Stimulated activated CD8-positive, alpha-beta memory T cell treated with anti-CD3 and anti-CD28 coated beads, Interleukin-15, amount 100 ng/mL, for 48 hours (primary cell): Measurements from ENCODE around the gene PLPP7.

Source experiments
- DNase-seq, 2 donors: peaks; one replicate each; pipeline ENCODE4 v3.0.0-alpha.2; 2020; ENCODE audit warnings: low read depth in 2 of 2

The PLPP7 gene

DNA sequence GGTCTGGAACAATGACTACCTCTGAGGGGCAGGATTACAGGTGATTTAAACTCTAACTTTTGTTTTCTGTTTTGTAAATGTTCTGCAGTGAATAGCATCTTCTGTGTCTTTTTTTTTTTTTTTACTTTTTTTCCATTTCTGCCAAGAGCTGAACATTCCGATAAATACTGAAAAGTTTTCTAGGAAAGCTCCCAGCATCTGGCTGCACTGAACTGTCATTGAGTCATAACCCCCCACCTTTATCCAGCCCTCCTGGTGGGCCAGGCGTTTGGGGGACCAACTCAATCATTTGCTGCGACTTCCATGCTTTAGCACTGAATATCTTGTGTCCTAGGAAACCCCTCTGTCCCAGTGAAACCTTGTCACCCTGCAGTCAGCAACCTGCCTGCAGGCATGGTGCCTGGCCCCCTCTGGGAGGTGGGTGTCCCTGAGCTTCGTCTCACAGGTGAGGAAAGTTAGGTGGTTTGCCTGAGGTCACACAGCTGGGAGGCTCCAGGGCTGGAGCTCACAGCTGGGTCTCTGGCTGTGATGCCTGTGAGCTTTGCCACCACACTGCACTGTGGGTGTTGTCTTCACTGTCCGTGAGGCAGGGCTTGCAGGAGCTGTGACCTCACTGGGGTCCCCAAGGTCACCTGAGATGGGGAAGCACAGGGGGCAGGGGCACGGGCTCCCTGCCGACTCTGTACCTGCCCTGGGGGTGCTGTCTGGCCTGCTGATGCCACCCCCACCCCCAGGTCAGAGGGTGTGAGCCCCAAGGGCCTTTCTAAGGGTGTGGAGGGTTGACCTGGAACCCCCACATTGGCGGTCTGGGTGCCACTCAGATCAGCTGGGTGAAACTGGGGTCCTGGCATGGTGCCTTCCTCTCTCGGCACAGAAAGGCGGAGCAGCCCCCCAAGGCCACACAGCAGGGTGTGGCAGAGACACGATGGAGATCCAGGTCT lies 14.1 kb downstream of the PLPP7 start:
- no peak for DNase-seq

DNA sequence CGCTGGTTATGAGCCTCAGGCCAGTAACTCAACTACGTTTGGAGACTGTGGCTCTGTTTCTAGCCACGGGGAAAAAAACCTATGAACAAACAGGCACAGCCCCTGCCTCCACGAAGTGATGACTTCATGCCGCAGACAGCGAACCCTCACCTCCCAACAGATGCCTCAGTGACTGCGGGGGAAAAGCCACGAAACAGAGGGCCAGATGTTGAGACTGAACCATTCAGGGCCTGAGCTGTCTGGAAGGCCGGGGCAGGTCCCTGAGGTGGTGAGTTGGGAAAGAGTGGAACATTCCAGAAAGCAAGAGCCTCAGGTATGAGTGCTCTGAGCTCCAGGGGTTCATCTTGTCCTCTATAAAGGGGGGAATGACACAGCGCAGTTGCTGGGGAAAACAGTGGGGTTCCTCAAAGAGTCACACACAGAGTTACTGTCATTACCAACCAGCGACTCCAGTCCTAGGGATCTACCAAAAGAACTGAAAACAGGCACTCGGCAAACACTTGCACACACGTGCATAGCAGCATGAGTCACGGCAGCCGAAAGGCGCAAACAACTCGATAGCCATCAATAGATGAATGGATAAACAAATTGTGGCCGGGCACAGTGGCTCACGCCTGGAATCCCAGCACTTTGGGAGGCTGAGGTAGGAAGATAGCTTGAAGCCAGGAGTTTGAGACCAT lies 15.3 kb downstream of the PLPP7 start:
- no peak for DNase-seq

DNA sequence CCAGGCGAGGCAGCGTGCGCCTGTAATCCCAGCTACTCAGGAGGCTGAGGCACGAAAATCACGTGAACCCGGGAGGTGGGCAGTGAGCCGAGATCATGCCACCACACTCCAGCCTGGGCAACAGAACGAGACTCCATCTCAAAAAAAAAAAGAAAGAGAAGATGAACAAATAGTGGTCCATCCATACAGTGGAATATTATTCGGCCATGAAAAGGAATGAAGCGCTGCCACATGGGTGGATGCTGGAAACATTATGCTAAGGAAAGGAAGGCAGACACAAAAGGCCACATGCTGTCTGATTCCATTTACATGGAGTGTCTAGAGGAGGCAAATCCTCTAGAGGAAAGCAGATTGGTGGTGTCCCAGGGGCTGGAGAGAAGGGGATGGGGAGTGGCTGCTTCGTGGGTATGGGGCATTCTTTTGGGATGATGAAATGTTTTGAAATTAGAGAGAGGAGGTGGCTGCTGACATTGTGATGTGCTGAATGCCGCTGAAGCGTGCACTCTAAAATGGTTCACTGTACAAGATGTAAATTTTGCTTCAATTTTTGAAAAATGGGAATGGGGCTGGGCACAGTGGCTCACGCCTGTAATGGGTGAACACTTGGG lies 17.0 kb downstream of the PLPP7 start:
- no peak for DNase-seq

DNA sequence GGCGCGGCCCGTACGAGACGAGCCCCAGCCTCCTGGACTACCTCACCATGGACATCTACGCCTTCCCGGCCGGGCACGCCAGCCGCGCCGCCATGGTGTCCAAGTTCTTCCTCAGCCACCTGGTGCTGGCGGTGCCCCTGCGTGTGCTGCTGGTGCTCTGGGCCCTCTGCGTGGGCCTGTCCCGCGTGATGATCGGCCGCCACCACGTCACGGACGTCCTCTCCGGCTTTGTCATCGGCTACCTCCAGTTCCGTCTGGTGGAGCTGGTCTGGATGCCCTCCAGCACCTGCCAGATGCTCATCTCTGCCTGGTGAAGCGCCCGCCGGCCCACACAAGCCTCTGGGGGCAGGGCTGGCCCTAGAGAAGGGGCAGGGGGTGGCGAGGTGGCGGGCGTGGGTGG lies 18.5 kb downstream of the PLPP7 start:
- no peak for DNase-seq

DNA sequence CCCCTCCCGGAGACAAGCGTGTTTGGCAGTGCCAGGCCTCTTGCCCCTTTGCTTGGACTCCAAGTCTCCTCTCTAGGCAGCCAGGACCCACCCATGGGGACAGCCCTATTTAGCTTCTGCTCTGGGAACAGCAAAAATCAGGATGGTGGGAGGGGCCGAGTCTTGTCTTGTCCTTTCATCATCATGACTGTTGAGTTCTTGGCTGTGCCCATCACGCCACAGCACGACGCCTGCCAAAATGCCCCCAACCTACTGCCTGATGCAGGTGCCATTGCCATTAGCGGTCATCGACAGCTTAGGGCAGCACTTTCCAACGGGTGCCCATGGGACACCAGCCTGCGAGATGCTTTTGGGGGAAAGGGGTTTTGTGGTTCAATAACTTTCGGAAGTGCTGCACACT lies 18.9 kb downstream of the PLPP7 start:
- DNase-seq, result no peak

DNA sequence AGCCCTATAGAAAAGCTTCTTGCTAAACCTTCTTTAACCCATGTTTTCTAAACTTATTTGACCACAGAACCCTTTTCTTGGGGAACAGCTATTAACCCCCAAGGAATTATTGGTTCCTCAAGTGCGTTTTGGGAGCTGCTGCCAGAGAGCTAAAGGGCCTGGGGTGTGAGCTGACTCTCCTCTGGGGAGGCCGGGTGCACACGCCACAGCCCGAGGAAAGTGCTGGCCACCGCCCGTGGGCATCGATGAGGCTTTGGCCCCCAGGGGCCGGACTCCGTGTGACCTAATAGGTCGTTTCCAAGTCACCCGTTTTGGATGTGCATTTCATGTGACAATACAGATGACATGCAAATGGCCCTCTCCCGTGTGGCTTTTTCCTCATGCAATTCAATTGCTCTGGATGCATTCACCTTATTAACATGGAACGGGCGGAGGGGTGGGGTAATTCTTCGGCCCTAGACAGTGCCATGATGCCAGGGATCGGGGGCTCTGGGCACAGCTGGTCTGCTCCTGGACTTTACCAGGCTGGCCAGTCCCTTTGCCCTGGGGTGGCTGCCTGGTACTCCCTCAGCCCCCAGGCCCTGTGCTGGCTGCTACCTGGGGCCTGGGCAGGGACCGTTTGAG lies 19.5 kb downstream of the PLPP7 start:
- no peak for DNase-seq

DNA sequence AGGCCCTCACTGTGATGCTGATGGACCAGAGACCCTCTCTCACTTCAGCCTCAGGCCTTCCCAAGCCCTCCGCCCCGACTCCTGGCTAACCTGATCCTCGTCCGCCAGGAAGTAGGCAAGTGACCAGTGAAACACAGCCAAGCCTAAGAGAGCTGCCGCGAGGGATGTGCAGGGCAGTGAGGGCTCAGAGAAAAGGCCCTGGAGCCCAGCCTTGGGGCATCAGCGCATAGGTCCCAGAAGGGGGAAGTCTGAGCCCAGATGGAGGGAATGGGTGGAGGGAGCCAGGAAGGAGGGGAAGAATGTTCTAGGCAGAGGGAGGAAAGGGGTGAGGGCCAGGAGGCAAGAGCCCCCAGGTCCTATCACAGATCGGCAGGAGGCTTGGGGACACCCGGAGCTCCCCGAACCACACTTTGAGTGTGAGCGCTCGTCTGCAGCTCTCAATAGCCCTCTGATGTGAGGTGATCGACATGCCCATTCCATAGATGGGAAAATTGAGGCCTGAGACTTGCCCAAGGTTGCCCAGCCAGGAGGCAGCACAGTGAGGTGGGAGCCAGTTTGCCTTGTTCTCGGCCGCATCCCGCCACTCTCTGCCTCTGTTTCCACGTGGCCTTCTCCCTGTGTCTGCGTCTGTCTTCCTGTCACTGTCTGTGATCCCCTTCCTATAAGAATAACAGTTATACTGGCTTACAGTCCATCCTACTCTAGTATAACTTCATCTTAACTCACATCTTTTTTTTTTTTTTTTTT lies 20.2 kb downstream of the PLPP7 start:
- DNase-seq, result no peak

DNA sequence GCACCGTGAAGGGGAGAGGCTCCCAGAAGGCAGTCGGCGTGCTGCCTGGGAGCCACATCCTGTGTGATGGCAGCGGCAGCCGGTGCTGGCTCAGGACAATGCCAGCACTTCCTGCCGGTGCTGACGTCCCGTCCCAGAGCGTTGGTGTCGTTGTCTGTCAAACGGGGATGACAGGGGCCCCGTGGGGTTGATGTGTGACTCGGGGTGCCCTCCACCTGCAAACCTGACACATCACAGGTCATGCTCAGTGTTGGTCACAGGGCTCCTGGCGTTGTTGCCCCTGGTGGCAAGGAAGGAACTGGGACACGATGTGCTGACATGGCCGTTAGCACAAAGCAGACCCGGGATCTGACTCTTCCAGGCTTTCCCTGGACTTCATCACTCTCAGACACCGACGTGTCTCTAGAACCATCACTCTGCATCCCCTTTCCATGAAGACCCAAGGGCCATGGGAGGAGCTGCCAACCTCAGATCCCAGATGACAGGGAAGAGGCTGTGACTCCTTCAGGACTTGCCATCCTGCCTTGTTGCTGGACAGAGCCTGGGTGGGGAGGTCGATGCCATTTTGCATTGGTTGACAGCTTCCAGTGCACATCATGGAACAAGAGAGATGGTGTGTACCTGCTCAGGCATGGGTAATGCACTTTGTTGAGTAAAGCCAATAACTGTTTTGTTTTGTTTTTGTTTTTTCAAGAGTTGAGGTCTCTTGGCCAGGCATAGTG lies 21.5 kb downstream of the PLPP7 start:
- peak; percentile 35 to 52 for DNase-seq

DNA sequence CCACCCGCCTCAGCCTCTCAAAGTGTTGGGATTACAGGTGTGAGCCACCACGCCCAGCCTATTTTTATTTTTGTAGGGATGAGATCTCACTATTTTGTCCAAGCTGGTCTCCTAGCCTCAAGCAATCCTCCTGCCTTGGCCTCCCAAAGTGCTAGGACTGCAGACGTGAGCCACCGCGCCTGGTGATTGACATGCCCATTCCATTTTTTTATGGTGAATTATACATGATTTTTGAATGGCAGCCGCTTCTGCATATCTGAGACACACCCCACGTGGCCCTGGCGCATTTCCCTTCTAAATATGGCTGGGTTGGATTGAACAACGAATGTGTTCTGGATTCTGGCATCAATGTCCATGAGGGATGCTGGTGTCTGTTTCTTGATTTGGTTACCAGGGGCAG lies 22.7 kb downstream of the PLPP7 start:
- DNase-seq, result no peak

DNA sequence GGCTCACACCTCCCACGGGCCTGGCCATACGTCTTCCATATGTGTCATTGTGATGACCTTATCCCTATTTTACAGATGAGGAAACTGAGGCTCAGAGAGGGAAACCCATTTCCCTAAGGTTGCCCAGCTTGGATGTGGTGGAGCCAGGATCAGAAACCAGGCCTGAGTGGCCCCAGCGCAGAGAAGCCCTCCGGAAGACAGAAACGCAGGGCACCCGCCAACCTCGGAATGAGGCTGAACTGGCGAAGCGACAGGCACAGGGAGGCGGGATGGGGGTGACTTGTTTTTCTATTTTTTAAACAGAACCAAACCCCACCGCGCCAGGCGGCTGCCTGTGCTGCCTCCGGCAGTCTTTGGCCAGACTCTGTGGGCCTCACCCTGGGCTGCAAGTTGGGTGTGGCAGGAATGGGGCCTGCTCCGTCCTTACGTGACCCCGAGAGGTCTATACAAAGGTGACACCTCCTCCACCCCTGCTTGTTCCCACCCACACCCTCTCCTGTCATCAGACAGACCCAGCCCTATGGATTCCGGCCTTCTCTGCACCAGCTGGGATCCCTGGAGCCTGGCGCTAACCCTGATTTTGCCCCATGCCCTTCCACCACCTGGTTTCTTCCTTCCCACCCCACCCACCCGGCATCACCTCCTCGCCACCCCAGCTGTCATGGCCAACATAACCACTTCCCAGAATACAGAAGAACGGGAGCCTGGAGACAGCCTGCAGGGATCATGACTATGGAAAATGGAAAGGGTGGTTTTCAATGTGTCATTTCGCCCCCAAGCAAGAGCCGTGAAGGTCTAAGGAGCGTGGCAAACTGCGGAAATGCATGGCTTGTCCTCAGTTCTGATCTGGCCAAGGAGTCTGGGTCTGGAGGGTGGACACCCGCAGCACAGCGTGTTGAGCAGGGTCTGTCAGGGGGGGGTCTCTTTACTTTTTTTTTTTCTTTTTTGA lies 23.6 kb downstream of the PLPP7 start:
- DNase-seq, result no peak

DNA sequence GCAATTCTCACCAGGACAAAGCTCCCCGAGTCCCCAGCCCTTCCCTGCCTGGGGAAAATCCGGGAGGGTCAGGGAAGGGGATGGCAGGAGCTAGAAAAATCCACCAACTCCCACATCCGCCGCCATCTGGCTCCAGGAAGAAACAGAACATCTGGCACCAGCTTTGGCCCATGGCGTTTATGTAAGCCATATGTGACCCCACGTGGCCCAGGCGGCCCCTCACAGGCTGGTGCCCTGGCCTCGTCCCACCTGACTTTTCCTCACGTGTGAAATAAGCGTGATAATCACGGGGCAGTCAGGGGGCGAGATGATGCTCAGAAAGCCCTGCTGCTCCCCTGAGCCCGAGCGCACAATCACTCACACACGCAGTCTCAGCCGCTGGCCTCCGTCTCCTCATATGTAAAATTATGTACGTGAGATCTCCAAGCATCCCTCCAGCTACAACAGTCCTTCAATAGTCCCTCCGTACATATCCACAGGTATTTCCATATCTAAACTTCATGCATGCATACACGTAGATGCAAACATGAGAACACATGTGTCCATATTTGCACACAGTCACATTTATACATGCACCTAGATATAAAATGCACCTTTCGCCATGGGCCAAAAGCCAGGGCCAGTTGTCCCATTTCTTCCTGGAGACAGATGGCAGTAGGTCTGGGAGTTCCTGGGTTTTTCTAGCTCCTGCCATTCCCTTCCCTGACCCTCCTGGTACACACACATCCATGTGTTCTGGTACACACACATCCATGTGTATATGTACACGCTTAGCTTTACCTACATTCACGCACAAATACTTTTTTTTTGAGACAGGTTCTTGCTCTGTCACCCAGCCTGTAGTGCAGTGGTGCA lies 28.9 kb downstream of the PLPP7 start:
- no peak for DNase-seq

DNA sequence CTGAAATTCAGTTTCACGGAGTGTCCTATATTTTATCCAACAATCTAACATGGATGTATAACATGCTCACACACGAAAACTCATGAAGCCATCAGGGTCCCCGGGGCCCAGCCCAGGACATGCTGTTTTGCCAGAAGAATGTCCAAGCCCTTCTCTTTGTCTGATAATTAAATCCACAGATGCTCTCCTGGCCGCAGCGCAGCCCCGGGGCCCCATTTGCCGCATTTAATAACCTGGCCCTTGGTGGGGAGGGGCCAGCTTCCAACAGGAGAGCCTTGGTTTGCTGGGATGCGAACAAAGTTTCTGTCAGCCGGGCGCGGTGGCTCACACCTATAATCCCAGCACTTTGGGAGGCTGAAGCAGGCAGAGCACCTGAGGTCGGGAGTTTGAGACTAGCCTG lies 30.0 kb downstream of the PLPP7 start:
- no peak for DNase-seq

DNA sequence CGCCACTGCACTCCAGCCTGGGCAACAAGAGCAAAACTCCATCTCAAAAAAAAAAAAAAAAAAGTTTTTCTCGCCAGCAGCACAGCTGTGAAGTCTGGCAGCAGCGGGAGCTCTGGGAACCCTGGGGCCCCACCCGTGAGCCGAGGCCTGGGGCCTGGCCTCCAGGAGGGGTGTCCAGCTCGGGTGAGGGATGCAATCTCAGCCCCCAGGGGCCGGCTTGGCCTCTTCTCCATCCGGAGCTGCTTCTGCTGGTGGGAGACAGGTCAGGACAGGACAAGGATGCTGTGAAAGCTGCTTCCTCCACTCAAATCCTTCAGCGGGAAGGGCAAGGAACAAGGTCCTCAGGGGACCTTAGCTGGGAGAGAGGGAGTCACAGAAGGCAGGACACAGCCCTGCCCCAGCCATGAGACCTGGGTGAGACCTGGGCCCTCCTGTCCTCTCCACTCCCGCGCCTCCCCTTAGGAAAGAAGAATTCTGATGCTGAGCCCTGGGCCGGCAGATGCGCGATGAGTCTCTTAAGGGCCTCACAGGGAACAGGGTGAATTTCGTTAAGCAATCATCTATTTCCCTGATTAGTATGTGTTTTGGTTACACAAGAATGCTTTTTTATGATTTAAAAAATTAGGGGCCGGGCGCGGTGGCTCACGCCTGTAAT lies 30.6 kb downstream of the PLPP7 start:
- DNase-seq, result no peak

DNA sequence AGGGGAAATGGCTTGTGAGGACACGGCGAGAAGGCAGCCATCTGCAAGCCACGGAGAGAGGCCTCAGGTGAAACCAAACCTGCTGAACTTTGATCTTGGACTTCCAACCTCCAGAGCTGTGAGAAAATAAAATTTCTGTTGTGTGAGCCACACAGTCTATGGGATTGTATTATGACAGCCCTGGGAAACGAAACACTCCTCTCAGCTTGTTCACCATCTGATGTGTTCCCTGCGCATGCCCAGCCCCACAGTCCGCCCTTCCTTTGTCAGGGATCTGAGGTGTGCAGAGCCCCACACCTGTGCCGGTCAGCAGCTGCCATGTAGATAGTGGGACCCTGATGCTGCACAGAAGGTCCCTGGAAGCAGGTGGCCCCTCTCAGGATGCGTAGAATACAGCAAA lies 34.1 kb downstream of the PLPP7 start:
- DNase-seq, result no peak

DNA sequence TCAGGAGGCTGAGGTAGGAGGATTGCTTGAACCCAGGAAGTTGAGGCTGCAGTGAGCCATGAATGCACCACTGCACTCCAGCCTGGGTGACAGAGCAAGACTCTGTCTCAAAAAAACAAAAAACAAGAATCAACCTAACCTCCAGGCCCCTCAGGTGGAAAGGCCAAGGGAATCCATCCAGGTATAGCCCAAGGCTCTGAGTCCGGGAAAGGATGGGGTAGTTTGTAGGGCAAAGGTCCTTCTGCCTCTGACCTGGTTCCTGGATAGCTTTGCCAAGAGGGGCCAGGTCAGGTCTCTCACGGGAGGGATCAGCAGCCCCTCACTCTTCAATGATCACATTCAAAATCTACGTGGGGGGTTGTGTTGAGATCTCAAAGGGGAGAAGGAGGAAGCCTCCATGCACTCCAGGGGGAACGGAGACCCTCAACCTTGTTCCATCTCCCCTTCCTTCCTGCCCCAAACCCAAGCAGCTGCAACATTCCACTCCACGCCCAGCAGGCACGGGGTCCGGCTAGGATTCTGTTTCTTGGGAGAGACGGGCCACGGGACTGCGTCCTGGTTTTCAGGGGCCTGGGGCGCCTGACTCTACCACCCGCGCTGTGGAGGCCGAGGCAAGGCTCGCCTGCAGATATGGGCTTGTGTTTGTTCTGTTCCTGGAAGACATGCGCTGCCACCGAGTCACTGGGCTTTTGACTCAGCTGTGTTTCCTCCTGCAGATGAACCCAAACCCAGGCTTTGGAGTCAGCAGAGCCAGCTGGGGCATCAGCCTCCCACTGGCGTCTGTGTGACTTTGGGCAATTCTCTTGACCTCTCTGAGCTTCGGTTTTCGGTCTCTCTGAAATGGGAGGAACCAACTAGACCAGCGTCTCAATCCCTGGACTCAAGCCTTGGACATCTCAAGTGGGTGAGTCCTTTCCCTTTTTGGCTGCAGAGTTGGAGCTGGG lies 35.5 kb downstream of the PLPP7 start:
- DNase-seq, result no peak

DNA sequence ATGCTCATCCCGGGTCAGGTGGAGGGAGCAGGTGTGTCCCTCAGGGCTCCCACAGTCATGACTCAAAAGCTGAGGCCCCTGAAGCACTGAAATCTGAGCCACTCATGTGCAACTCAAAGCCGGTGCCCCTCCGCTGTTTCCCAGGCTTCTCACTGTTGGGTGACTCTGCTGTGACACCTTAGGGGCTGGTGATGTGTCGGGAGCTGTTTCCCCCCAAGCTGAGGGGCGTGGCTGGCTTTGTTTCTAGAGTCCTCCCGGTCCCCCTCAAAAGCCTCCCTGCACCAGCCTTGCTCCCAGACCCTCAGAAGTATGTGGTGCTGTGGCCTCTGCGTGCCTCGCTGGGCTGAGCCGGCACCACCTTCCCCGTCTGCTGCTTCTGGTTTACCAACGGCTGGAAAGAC lies 39.7 kb downstream of the PLPP7 start:
- DNase-seq, result no peak
